Heart left ventricle (tissue), 13 donors: ENCODE data around the gene PLB1.

Source experiments
- CTCF ChIP-seq, 12 donors: fragments of 200-600 bp; sonication (generic) in 4 of 12; IDR thresholded peaks; one replicate each; pipeline versions ENCODE4 v1.5.0 to v1.8.0; 2018 to 2022; ENCODE audit warnings: antibody characterized with exemption in 12 of 12, mild to moderate bottlenecking in 5 of 12
- POLR2A ChIP-seq, 2 donors: fragments of 450-650 bp; IDR thresholded peaks; one replicate each; pipeline ENCODE4 v1.6.1; 2017; ENCODE audit warnings: antibody characterized with exemption in 2 of 2, mild to moderate bottlenecking in 2 of 2, moderate library complexity in 2 of 2
- donor health status: ischemic (EF 13 %, LVEDD 7.1; RV severe dilation, severe dysfunction).
- donor health status: DM: no; HTN: yes; CAD: no.
- donor health status: DM: no; HTN: no; CAD: no.
- donor health status: ischemic (EF 25% LVEDD 6.9; RV normal size, moderate dysfunction).
- donor health status: ischemic (EF 25% LVEDD 5.7; RV mildly dilated, moderate dysfunction).
- donor health status: ischemic (EF 35%, LVEDD 5.7; RV mildly dilated, moderate dysfunction).
- donor health status: nonischemic (EF 11% LVEDD 7.7; RV severe dilation, severe dysfunction).
- donor health status: DM: yes; HTN: yes; CAD: no.
- donor health status: PGD.
- donor health status: ischemic (EF 29% LVEDD 5.4; RV normal size, mild dysfunction).
- donor health status: nonischemic (EF 23%, LVEDD 6.1; RV moderate dilation, normal function).

GRCh38 chr2:28516430-28516829, 20.6 kb downstream of the PLB1 start:
- TF ChIP-seq POLR2A (IDR thresholded peaks at IDR 0.05) (no peak), CTCF (IDR thresholded peaks at IDR 0.05) (no peak)
